ENCODE results near the gene ANKRD33B.

- TF ChIP-seq POLR2AphosphoS5 (IDR thresholded peaks at IDR 0.05; ENCODE audit: low read depth, low read length), result no peak
- TF ChIP-seq CTCF (IDR thresholded peaks at IDR 0.05 in 2 of 3, conservative IDR thresholded peaks at IDR 0.05 in 1 of 3; ENCODE audit: borderline replicate concordance in 1 of 3, insufficient read depth in 1 of 3, low read depth in 2 of 3, low read length in 2 of 3), result no peak
- TF ChIP-seq POLR2A (IDR thresholded peaks at IDR 0.05; ENCODE audit: borderline replicate concordance, extremely low read depth, insufficient read depth, insufficient read length), result no peak
- no peak for TF ChIP-seq EZH2phosphoT487 (IDR thresholded peaks at IDR 0.05; ENCODE audit: borderline replicate concordance)
- no peak for TF ChIP-seq FOSL1 (IDR thresholded peaks at IDR 0.05; ENCODE audit: low read depth)
- TF ChIP-seq CEBPB (IDR thresholded peaks at IDR 0.05; ENCODE audit: low read depth), result no peak
- no peak for TF ChIP-seq YY1 (IDR thresholded peaks at IDR 0.05; ENCODE audit: extremely low read depth, insufficient replicate concordance, low read depth, low read length)
- no peak for TF ChIP-seq SRF (IDR thresholded peaks at IDR 0.05; ENCODE audit: low read depth)
- TF ChIP-seq SP1 (IDR thresholded peaks at IDR 0.05; ENCODE audit: low read depth), result no peak
- no peak for TF ChIP-seq ZNF274 (IDR thresholded peaks at IDR 0.05; ENCODE audit: low read depth, low read length)
- no peak for TF ChIP-seq REST (IDR thresholded peaks at IDR 0.05; ENCODE audit: low read depth)
Observed at GRCh38 chr5:10685115-10685521, 121.2 kb downstream of the ANKRD33B start.

Measured in HCT116 (cell line).